HCEC 1CT (cell line): ENCODE measurements around the gene ATP6V0E2.
"Not testable (repeated sequence)": the region's sequence is repeated elsewhere in the genome, so short reads cannot be mapped to it uniquely, and the experiment has no call there.

Experiments used
- DNase-seq: peaks from one replicate; pipeline ENCODE4 v3.0.0-alpha.2; 2017

The ATP6V0E2 gene

DNA sequence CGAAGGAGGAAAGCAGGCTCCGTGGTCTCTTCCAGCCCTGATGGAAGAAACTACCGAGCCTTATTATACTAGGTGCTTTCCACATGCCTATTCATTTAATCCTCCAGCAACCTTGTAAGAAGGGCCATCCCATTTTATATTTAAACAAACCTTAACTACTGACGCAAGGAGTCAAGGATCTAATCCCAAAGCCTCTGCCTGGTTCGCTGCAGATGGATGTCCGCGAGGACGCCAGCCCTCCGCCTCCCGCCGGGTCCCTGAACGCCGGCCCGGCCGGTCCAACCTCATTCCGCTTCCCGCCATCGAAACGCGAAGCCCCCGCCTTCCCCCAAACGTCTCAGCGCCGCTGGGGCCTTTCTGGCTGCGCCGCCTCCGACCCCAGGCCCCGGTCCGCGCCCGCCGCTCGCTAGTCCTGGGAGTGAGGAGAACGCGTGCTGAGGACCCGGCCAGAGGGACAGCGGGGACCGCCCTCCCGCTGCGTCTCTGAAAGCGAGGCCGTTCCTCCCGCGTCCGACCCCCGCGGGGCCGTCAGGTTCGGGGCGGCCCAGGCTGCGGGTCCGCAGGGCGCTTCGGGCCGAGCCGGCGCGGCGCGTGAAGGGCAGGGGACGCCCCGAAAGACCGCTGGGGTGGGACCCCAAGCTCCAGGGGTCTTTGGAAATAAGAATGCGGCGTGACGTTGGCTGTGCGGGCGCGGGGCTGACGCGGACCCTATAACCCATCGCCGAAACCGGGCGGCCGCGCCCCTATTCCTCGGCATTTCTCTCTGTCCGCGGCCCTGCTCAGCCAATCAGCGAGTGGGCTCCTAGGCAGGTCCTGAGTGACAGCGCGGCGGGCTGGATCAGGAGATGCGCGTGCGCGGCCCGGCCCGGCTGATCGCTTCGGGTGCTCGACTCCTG lies at the start of gene ATP6V0E2:
Gene ATP6V0E2, plus strand, starts transcription at position 896 of the 896 bp plus-strand sequence. CDS start 97 bp downstream, outside the sequence.
- DNase-seq, result peak; percentile 89

DNA sequence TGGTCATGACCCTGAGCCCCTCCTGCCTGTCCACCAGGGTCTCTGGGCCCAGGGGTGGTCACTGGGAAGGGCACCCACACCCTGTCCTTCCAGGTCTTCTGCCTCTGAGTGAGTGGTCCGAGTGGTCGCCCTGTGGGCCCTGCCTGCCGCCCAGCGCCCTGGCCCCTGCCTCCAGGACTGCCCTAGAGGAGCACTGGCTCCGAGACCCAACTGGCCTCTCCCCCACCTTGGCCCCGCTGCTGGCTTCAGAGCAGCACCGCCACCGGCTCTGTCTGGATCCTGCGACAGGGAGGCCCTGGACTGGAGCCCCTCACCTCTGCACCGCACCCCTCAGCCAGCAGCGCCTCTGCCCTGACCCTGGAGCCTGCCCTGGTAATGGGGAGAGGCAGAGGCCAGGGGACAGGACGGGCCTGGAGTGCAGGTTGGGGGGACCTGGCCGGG lies 49.4 kb upstream of the ATP6V0E2 start:
- DNase-seq, result no peak

- DNase-seq, result no peak
Measured at GRCh38 chr7:149824748-149825566, 48.8 kb upstream of the ATP6V0E2 start.

DNA sequence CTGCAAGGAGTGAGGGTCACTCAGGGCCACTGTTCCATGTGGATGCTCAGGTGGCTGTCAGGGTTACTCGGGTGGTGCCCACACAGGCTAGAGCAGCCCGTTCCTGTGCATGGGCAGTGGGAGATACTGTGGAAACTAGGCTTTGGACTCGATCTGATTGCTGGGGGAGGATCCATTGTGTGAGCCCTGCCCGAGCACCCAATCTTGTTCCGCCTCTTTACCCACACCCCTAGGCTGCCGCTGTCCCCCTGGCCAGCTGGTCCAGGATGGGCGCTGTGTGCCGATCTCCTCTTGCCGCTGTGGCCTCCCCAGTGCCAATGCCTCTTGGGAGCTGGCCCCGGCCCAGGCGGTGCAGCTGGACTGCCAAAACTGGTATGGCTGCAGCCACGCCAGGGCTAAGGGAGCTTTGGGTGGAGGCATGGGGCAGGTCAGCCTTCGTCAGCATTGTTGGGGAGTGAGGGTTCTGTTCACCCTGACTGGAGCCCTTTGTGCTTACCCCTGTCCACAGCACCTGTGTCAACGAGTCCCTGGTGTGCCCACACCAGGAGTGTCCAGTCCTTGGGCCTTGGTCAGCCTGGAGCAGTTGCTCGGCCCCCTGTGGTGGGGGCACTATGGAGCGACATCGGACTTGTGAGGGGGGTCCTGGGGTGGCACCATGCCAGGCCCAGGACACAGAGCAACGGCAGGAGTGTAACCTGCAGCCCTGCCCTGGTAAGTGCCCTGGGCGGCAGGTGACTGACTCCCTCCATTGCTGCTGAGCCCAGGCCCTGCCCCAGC lies 48.0 kb upstream of the ATP6V0E2 start:
- no peak for DNase-seq

DNA sequence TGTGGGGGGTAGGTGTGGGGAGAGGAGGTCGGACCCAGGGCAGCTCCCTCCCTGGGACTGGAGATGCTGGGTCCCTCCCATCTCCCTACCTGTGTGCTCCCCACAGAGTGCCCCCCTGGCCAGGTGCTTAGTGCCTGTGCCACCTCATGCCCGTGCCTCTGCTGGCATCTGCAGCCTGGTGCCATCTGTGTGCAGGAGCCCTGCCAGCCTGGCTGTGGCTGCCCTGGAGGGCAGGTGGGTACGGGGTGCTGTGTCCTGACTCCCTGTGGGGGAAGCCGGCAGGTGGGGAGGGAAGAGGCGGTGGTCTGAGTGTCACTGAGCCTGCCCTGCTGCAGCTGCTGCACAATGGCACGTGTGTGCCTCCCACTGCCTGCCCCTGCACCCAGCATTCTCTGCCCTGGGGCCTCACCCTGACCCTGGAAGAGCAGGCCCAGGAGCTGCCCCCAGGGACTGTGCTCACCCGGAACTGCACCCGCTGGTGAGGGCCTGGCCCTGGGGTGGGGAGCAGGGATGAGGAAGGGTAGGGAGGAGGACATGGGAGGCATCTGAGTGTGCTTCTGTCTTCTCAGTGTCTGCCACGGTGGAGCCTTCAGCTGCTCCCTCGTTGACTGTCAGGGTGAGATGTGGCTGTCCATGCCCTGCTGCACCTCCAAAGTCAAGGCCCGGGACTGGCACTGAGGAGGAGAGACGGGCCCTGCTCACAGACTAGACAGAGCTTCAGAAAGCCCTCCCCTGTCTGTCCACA lies 47.3 kb upstream of the ATP6V0E2 start:
- no peak for DNase-seq

GRCh38 chr7:149827089-149827981 lies 46.4 kb upstream of the ATP6V0E2 start:
- no peak for DNase-seq

- no peak for DNase-seq
Measured at GRCh38 chr7:149828357-149829309, 45.1 kb upstream of the ATP6V0E2 start.

DNA sequence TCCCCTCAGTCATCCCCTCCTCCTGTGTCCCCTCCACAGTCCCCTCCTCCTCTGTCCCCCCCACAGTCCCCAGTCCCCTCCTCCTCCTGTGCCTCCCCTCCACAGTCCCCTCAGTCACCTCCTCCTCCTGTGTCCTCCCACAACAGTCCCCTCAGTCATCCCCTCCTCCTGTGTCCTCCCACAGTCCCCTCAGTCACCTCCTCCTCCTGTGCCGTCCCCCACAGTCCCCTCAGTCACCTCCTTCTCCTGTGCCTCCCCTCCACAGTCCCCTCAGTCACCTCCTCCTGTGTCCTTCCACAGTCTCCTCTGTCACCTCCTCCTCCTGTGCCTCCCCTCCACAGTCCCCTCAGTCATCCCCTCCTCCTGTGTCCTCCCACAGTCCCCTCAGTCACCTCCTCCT lies 43.2 kb upstream of the ATP6V0E2 start:
- not testable (repeated sequence) for DNase-seq

DNA sequence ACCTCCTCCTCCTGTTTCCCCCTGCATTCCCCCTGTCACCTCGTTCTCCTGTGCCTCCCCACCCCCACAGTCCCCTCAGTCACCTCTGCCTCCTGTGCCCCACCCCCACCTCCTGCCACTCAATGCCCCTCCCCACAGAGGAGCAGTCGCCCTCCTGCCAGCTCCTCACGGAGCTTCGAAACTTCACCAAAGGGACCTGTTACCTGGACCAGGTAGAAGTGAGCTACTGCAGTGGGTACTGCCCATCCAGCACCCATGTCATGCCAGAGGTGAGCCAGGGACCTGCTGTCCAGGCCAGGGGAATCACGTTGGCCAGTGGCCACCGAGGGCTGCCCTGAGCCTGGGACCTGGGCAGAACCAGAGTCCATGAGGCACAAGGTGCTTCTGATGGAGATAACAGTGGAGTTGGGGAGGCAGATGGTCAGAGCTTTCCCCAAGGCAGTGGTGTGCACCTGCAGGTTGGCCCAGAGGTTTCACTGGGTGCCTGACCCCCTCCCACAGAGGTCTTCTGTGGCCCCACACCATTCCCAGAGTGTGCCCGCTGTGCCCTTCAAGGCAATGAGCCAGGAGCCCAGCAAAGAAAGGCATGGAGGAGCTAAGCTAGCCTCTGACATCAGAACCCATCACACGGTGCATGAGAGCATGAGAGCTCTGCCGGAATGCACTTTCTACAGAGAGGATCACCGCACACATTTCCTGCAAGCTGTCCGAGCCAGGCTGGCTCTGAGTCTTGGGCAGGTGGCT lies 42.6 kb upstream of the ATP6V0E2 start:
- DNase-seq, result no peak

- no peak for DNase-seq
Measured at GRCh38 chr7:149831741-149832219, 42.0 kb upstream of the ATP6V0E2 start.

DNA sequence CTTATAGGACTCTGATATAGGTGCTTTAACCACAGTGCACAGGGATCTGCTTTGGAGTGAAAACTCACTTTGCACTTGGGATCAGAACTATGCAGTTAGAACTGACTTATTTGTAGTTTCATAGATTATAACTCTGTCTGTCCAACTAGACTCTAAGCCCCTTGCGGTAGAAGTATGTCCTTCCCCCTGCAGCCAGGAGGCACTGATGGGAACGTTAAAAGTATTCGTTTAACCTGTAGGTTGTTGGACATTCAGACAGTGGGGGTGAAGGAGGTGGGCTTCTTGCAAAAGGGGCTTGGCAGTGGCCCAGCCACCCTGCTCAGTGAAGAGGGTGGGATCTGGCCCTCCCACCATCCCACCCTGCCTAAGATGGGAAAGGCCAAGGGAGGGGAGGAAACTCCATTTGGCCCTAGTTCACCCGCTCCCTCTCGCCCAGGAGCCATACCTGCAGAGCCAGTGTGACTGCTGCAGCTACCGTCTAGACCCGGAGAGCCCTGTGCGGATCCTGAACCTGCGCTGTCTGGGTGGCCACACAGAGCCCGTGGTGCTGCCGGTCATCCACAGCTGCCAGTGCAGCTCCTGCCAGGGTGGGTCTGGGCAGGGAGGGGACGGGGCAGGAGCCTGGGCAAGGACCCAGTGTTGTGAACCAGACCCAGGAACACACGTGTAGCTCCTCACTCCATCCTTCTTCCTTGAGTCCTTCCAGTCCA lies 41.3 kb upstream of the ATP6V0E2 start:
- DNase-seq, result no peak

- DNase-seq, result no peak
Measured at GRCh38 chr7:149833495-149834130, 40.2 kb upstream of the ATP6V0E2 start.

DNA sequence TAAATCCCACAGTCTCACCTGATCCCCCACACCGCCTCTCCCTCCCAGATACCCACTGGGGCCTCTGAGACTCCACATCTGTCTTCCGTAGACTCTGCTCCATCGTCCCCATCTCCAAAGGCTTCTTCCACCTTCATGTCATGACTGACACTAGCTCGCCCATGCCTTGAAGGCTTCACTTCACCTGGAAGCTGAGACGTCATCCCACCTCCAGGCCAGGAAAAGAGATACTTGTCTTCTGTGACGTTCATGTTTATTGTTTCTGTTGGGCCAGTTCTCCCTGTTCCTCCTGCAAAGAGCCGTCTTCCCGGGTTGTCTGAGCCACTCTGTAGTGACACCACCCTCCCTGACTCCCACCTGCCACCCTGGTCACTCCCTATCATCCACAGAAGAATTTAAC lies 39.2 kb upstream of the ATP6V0E2 start:
- no peak for DNase-seq

- no peak for DNase-seq
Measured at GRCh38 chr7:149836434-149836833, 37.3 kb upstream of the ATP6V0E2 start.

DNA sequence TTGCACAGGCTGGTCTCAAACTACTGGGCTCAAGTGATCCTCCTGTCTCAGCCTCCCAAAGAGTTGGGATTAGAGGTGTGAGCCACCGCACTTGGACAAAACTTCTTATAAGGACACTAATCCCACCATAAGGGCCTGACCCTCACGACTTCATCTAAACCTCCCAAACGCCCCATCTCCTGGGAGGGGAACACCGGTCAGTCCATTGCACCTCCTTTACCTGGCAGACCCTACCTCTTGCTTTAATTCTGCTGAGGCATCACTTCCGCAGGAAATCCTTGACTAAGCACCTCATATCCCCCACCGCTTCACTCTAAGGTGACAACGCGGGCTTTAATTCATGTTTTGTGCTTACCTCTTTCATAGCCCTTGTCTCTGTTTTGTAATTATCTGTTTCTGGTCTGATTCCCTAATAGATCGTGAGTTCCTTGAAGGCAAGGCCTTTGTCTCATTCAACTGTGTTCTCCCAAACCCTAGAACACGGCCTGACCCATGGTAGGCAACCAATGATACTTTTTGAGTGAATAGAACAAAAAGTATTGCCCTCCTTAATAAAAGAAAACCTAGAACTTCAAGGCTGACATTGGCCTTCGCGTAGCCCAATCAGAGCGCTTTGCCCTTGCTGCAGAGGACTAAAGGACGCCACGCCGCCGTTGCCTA lies 36.1 kb upstream of the ATP6V0E2 start:
- no peak for DNase-seq

- DNase-seq, result peak; percentile 97
Measured at GRCh38 chr7:149838224-149838991, 35.4 kb upstream of the ATP6V0E2 start, which contains the start of gene ZNF862. TSS of gene ZNF862 (plus strand) at chr7:149838375. CDS start at chr7:149838612, 237 bp downstream.
